GM18505 (cell line): ENCODE results near the gene DCANP1.

Experiments
- ATAC-seq: cut with Tn5 transposase; IDR thresholded peaks from one replicate; pipeline ENCODE4 v1.9.1; 2021; ENCODE audit not compliant: unreplicated experiment
- POLR2A ChIP-seq: IDR thresholded peaks from 4 replicates; pipeline ENCODE4 v1.6.1; 2011; ENCODE audit warnings: borderline replicate concordance; ENCODE audit not compliant: insufficient read depth, insufficient read length; ENCODE audit errors: extremely low read depth

DCANP1 gene

GRCh38 chr5:135396459-135397055, 50.6 kb downstream of the DCANP1 start:
- no peak for ATAC-seq
- no peak for TF ChIP-seq POLR2A

GRCh38 chr5:135395866-135396265, 51.3 kb downstream of the DCANP1 start:
- no peak for ATAC-seq
- no peak for TF ChIP-seq POLR2A

GRCh38 chr5:135395451-135395850, 51.7 kb downstream of the DCANP1 start:
- no peak for ATAC-seq
- no peak for TF ChIP-seq POLR2A
